Esophagus (tissue), 2 donors: ENCODE data around the gene MAP3K13. TPM values are rescaled to one million over a fixed set of nuclear protein-coding genes. Genes with fewer than 3 reads are reported as not detected.

Experiments used
- H3K27ac ChIP-seq, 2 donors: one replicate each; pipeline ENCODE4 v1.5.1; 2013; ENCODE audit warnings: low read depth in 2 of 2, mild to moderate bottlenecking in 2 of 2, inconsistent platforms in 1 of 2, low read length in 1 of 2, moderate library complexity in 1 of 2
- H3K27me3 ChIP-seq, 2 donors: one replicate each; pipeline ENCODE4 v1.6.1; 2013; ENCODE audit warnings: low read length in 2 of 2, control low read depth in 1 of 2, mild to moderate bottlenecking in 1 of 2; ENCODE audit not compliant: insufficient read depth in 2 of 2, control insufficient read depth in 1 of 2
- H3K36me3 ChIP-seq, 2 donors: one replicate each; pipeline ENCODE4 v1.6.1; 2013; ENCODE audit warnings: low read length in 1 of 2; ENCODE audit not compliant: control insufficient read depth in 2 of 2, insufficient read depth in 2 of 2
- H3K4me1 ChIP-seq, 2 donors: one replicate each; pipeline ENCODE4 v1.6.1; 2013; ENCODE audit warnings: low read length in 1 of 2; ENCODE audit not compliant: control insufficient read depth in 2 of 2, insufficient read depth in 2 of 2
- H3K4me3 ChIP-seq, 2 donors: one replicate each; pipeline ENCODE4 v1.5.1; 2013; ENCODE audit warnings: low read length in 2 of 2, mild to moderate bottlenecking in 2 of 2, low read depth in 1 of 2, moderate library complexity in 1 of 2
- H3K9me3 ChIP-seq, 2 donors: one replicate each; pipeline ENCODE4 v1.6.1; 2013; ENCODE audit warnings: mild to moderate bottlenecking in 2 of 2, low read depth in 1 of 2, low read length in 1 of 2, moderate library complexity in 1 of 2; ENCODE audit not compliant: control insufficient read depth in 2 of 2, insufficient read depth in 1 of 2
- WGBS, 2 donors: extraction: QIAGEN DNeasy Blood & Tissue Kit; methylation state at CpG; one replicate each; pipeline ENCODE4 v1.1.7; 2013; 5-methylcytosine and 5-hydroxymethylcytosine counted together
- polyA plus RNA-seq, 2 donors: library from polyadenylated mRNA; stranded (reverse); fragments of 200-250 nt; gene quantifications; one replicate each; pipeline ENCODE4 v1.2.3, GENCODE V29; 2013
- donor health status: healthy with polysubstance abuse.
- donor health status: Bipolar disorder and iron deficiency.

Gene MAP3K13
- polyA plus RNA-seq = 10 to 100 TPM; 14.7 to 25.5 TPM

- WGBS, 2 donors = 1 to 7% methylated on average over 17 of the region's 17 CpGs
Observed at GRCh38 chr3:185362850-185363661, at the start of gene MAP3K13. MAP3K13 (plus strand) TSS chr3:185363136; CDS start chr3:185428582, 65,446 bp downstream.

GRCh38 chr3:185313693-185314246 is 49.2 kb upstream of the MAP3K13 start:
- Histone ChIP-seq H3K9me3 (no peaks in the 10 kb centered on the region), H3K27me3 (no peaks in the 10 kb centered on the region), H3K27ac (no peak overlapping the region), H3K4me3 (no peak overlapping the region), H3K36me3 (no peaks in the 10 kb centered on the region), H3K4me1 (no peaks in the 10 kb centered on the region)
- WGBS, 2 donors = 83% methylated on average over 3 of the region's 3 CpGs

More at GRCh38 chr3:185362850-185363661, at the start of gene MAP3K13:
- Histone ChIP-seq H3K27me3 (no peaks in the 10 kb centered on the region), H3K27ac (peak within 1 kb of the TSS; percentile 78 to 85), H3K4me3 (peak within 1 kb of the TSS; percentile 50 to 84), H3K4me1 (no peaks in the 10 kb centered on the region), H3K36me3 (no peaks in the 10 kb centered on the region), H3K9me3 (no peaks in the 10 kb centered on the region)

- Histone ChIP-seq H3K4me3 (peak overlapping the region in 1 of 2 donors; percentile 26), H3K36me3 (no peaks in the 10 kb centered on the region), H3K9me3 (no peaks in the 10 kb centered on the region), H3K27me3 (no peaks in the 10 kb centered on the region), H3K27ac (peak overlapping the region; percentile 60 to 71), H3K4me1 (no peaks in the 10 kb centered on the region)
- whole genome bisulfite sequencing, 2 donors = 41 to 44% methylated on average over 6 of the region's 6 CpGs
Observed at GRCh38 chr3:185316740-185317412, 46.1 kb upstream of the MAP3K13 start.

GRCh38 chr3:185317674-185318073 is 45.3 kb upstream of the MAP3K13 start:
- Histone ChIP-seq H3K27ac (no peak overlapping the region), H3K9me3 (no peaks in the 10 kb centered on the region), H3K27me3 (no peaks in the 10 kb centered on the region), H3K4me3 (no peak overlapping the region), H3K36me3 (no peaks in the 10 kb centered on the region), H3K4me1 (no peaks in the 10 kb centered on the region)
- 34 to 39% methylated on average over 3 of the region's 3 CpGs for WGBS, 2 donors

GRCh38 chr3:185318141-185318540 is 44.8 kb upstream of the MAP3K13 start:
- no peak overlapping the region for H3K4me3 ChIP-seq
- H3K27me3 ChIP-seq = no peaks in the 10 kb centered on the region
- H3K4me1 ChIP-seq = no peaks in the 10 kb centered on the region
- H3K27ac ChIP-seq = no peak overlapping the region
- H3K9me3 ChIP-seq = no peaks in the 10 kb centered on the region
- no peaks in the 10 kb centered on the region for H3K36me3 ChIP-seq
- 24 to 31% methylated on average over 1 of the region's 1 CpG for WGBS, 2 donors

- 89 to 93% methylated on average over 6 of the region's 6 CpGs for WGBS, 2 donors
- H3K4me1 ChIP-seq = no peaks in the 10 kb centered on the region
- no peaks in the 10 kb centered on the region for H3K27me3 ChIP-seq
- no peak overlapping the region for H3K27ac ChIP-seq
- no peaks in the 10 kb centered on the region for H3K36me3 ChIP-seq
- no peak overlapping the region for H3K4me3 ChIP-seq
- no peaks in the 10 kb centered on the region for H3K9me3 ChIP-seq
Observed at GRCh38 chr3:185319801-185320200, 43.1 kb upstream of the MAP3K13 start.

- Histone ChIP-seq H3K4me3 (no peak overlapping the region), H3K27me3 (no peaks in the 10 kb centered on the region), H3K36me3 (no peaks in the 10 kb centered on the region), H3K9me3 (no peaks in the 10 kb centered on the region), H3K27ac (no peak overlapping the region), H3K4me1 (no peaks in the 10 kb centered on the region)
- WGBS, 2 donors = 97 to 98% methylated on average over 10 of the region's 10 CpGs
Observed at GRCh38 chr3:185320949-185321348, 42.0 kb upstream of the MAP3K13 start.

GRCh38 chr3:185322101-185322719 is 40.7 kb upstream of the MAP3K13 start:
- Histone ChIP-seq H3K27ac (no peak overlapping the region), H3K36me3 (no peaks in the 10 kb centered on the region), H3K4me3 (no peak overlapping the region), H3K9me3 (no peaks in the 10 kb centered on the region), H3K4me1 (no peaks in the 10 kb centered on the region), H3K27me3 (no peaks in the 10 kb centered on the region)
- 76 to 80% methylated on average over 5 of the region's 5 CpGs for WGBS, 2 donors

- Histone ChIP-seq H3K4me3 (no peak overlapping the region), H3K36me3 (no peaks in the 10 kb centered on the region), H3K9me3 (no peaks in the 10 kb centered on the region), H3K27me3 (no peaks in the 10 kb centered on the region), H3K4me1 (no peaks in the 10 kb centered on the region), H3K27ac (no peak overlapping the region)
- 59 to 75% methylated on average over 8 of the region's 8 CpGs for WGBS, 2 donors
Observed at GRCh38 chr3:185325946-185326791, 36.8 kb upstream of the MAP3K13 start.
